Naive thymus-derived CD4-positive, alpha-beta T cell (primary cell): Measurements from ENCODE around the gene SMYD3. TPM values are rescaled to one million over a fixed set of nuclear protein-coding genes. Genes with fewer than 3 reads are reported as not detected.

Experiments used
- ATAC-seq: fragments of 150-1000 bp; cut with Tn5 transposase; 2 replicates; pipeline ENCODE4 v1.10.0; 2021; ENCODE audit warnings: mild to moderate bottlenecking, moderate library complexity
- CTCF ChIA-PET: fragments of 350-600 bp; sonication (Branson Sonifier 250); formaldehyde crosslinking; loops from one replicate; lab custom pipeline; 2021; ENCODE audit warnings: antibody characterized with exemption; lab: Charles Lee
- POLR2A ChIA-PET: fragments of 350-600 bp; sonication (Branson Sonifier 250); formaldehyde crosslinking; loops from one replicate; lab custom pipeline; 2021; ENCODE audit warnings: antibody characterized with exemption, inconsistent platforms; lab: Charles Lee
- DNase-seq, 9 donors: peaks; one replicate each; pipeline versions ENCODE4 v3.0.0 to v3.0.0-alpha.2; 2020 to 2022; ENCODE audit warnings: mixed read lengths in 1 of 9
- H3K27ac ChIP-seq: one replicate; pipeline ENCODE4 v1.7.0; 2013; ENCODE audit warnings: mild to moderate bottlenecking, low read depth, low read length, moderate library complexity
- H3K27me3 ChIP-seq, 2 donors: one replicate each; pipeline ENCODE4 v1.7.0; 2013; ENCODE audit warnings: low read length in 2 of 2, mild to moderate bottlenecking in 2 of 2, moderate library complexity in 2 of 2; ENCODE audit not compliant: control insufficient read depth in 2 of 2, insufficient read depth in 2 of 2
- H3K36me3 ChIP-seq, 3 experiments: 1 replicate in 2 of 3; 2 replicates in 1 of 3; pipeline ENCODE4 v1.7.0; 2013; ENCODE audit warnings: low read length in 3 of 3, mild to moderate bottlenecking in 3 of 3, moderate library complexity in 1 of 3; ENCODE audit not compliant: insufficient read depth in 3 of 3, control insufficient read depth in 2 of 3
- H3K4me1 ChIP-seq, 2 donors: one replicate each; pipeline ENCODE4 v1.7.0; 2013; ENCODE audit warnings: low read length in 2 of 2, mild to moderate bottlenecking in 2 of 2, moderate library complexity in 1 of 2; ENCODE audit not compliant: control insufficient read depth in 2 of 2, insufficient read depth in 2 of 2
- H3K4me3 ChIP-seq: 2 replicates; pipeline ENCODE4 v1.7.0; 2013; ENCODE audit warnings: mild to moderate bottlenecking, low read length
- H3K9me3 ChIP-seq, 3 experiments: 1 replicate in 2 of 3; 2 replicates in 1 of 3; pipeline ENCODE4 v1.7.0; 2013; ENCODE audit warnings: low read length in 3 of 3; ENCODE audit not compliant: control insufficient read depth in 2 of 3
- H3K27ac Mint-ChIP-seq, 9 donors: one replicate each; pipeline ENCODE4 v1.8.0; 2020 to 2022; ENCODE audit warnings: mixed read lengths in 9 of 9, mild to moderate bottlenecking in 8 of 9, moderate library complexity in 5 of 9, inconsistent platforms in 2 of 9
- H3K27me3 Mint-ChIP-seq, 5 donors: one replicate each; pipeline ENCODE4 v1.8.0; 2021 to 2022; ENCODE audit warnings: mixed read lengths in 5 of 5, mild to moderate bottlenecking in 1 of 5
- H3K36me3 Mint-ChIP-seq, 5 donors: one replicate each; pipeline ENCODE4 v1.8.0; 2020 to 2022; ENCODE audit warnings: mixed read lengths in 5 of 5, mild to moderate bottlenecking in 3 of 5, inconsistent platforms in 1 of 5
- H3K4me1 Mint-ChIP-seq, 7 donors: one replicate each; pipeline ENCODE4 v1.8.0; 2020 to 2022; ENCODE audit warnings: mixed read lengths in 7 of 7, mild to moderate bottlenecking in 3 of 7, inconsistent platforms in 1 of 7
- H3K4me3 Mint-ChIP-seq, 10 donors: one replicate each; pipeline ENCODE4 v1.8.0; 2020 to 2022; ENCODE audit warnings: mild to moderate bottlenecking in 10 of 10, mixed read lengths in 10 of 10, moderate library complexity in 6 of 10, inconsistent platforms in 2 of 10
- H3K9me3 Mint-ChIP-seq, 11 donors: one replicate each; pipeline ENCODE4 v1.8.0; 2020 to 2022; ENCODE audit warnings: mixed read lengths in 11 of 11, mild to moderate bottlenecking in 4 of 11, inconsistent platforms in 1 of 11, moderate library complexity in 1 of 11
- intact Hi-C, 2 donors: fragments of 100-400 bp; cut with micrococcal nuclease; formaldehyde crosslinking; loops; one replicate each; pipeline ENCODE4 v1.15.1; 2023
- polyA plus RNA-seq, 2 donors: library from polyadenylated mRNA; unstranded; fragments of 300-500 nt; fragmentation: Illumina TruSeq; gene quantifications; one replicate each; pipeline ENCODE4 v1.2.3, GENCODE V29; 2021
- total RNA-seq, 6 experiments: library from RNA in 5 of 6; stranded (reverse) in 5 of 6; gene quantifications; 1 replicate in 5 of 6; 2 replicates in 1 of 6; pipeline ENCODE4 v1.2.3 and lab custom pipeline; 2021 to 2026

SMYD3 gene
- total and polyA plus RNA-seq, 7 experiments from 2014 or later, result 19.5 to 28.6 (median 24.4) TPM

GRCh38 chr1:245768596-245768995 is 738.5 kb downstream of the SMYD3 start:
- CTCF ChIA-PET, result no interaction called here
- intact Hi-C loops, result no loop called here
- ATAC-seq (no peak), DNase-seq (no peak)
- no peak overlapping the region for H3K4me3 Mint-ChIP-seq
- Histone ChIP-seq H3K27me3 (no peaks in the 10 kb centered on the region), H3K4me1 (no peaks in the 10 kb centered on the region), H3K9me3 (no peaks in the 10 kb centered on the region), H3K27ac (no peak overlapping the region), H3K36me3 (peaks cover 0 to 6% (median 5%) of the 10 kb centered on the region in 3 experiments), H3K4me3 (no peak overlapping the region)
- H3K27me3 Mint-ChIP-seq, result no peaks in the 10 kb centered on the region
- POLR2A ChIA-PET, result no interaction called here
- peaks cover 0 to 60% (median 40%) of the 10 kb centered on the region in 5 donors for H3K36me3 Mint-ChIP-seq
- no peak overlapping the region for H3K27ac Mint-ChIP-seq
- H3K4me1 Mint-ChIP-seq, result peaks cover 0 to 5% (median 3%) of the 10 kb centered on the region in 7 donors
- H3K9me3 Mint-ChIP-seq, result peaks cover 0 to 4% (median 0%) of the 10 kb centered on the region in 11 donors

GRCh38 chr1:245765230-245766000 is 741.7 kb downstream of the SMYD3 start:
- no peak for ATAC-seq
- intact Hi-C loops, result no loop called here
- H3K27ac ChIP-seq, result no peak overlapping the region
- H3K27ac Mint-ChIP-seq, result no peak overlapping the region
- no peaks in the 10 kb centered on the region for H3K4me1 ChIP-seq
- H3K36me3 Mint-ChIP-seq, result peaks cover 1 to 83% (median 64%) of the 10 kb centered on the region in 5 donors
- H3K9me3 Mint-ChIP-seq, result peaks cover 0 to 12% (median 0%) of the 10 kb centered on the region in 11 donors
- ChIA-PET POLR2A (no interaction called here), CTCF (no interaction called here)
- peaks cover 0 to 18% (median 5%) of the 10 kb centered on the region in 3 experiments for H3K36me3 ChIP-seq
- peaks cover 0 to 5% (median 0%) of the 10 kb centered on the region in 7 donors for H3K4me1 Mint-ChIP-seq
- no peaks in the 10 kb centered on the region for H3K27me3 ChIP-seq
- H3K4me3 Mint-ChIP-seq, result no peak overlapping the region
- H3K9me3 ChIP-seq, result no peaks in the 10 kb centered on the region
- H3K27me3 Mint-ChIP-seq, result no peaks in the 10 kb centered on the region
- H3K4me3 ChIP-seq, result no peak overlapping the region
- no peak for DNase-seq

GRCh38 chr1:245763873-245764331 is 743.2 kb downstream of the SMYD3 start:
- H3K36me3 Mint-ChIP-seq, result peaks cover 1 to 86% (median 71%) of the 10 kb centered on the region in 5 donors
- ATAC-seq (no peak), DNase-seq (no peak)
- Histone ChIP-seq H3K36me3 (peaks cover 0 to 18% (median 5%) of the 10 kb centered on the region in 3 experiments), H3K4me3 (no peak overlapping the region), H3K4me1 (no peaks in the 10 kb centered on the region), H3K27me3 (no peaks in the 10 kb centered on the region), H3K9me3 (no peaks in the 10 kb centered on the region), H3K27ac (no peak overlapping the region)
- no peak overlapping the region for H3K4me3 Mint-ChIP-seq
- H3K27me3 Mint-ChIP-seq, result no peaks in the 10 kb centered on the region
- POLR2A ChIA-PET, result no interaction called here
- peaks cover 0 to 16% (median 7%) of the 10 kb centered on the region in 11 donors for H3K9me3 Mint-ChIP-seq
- CTCF ChIA-PET, result no interaction called here
- intact Hi-C loops, result no loop called here
- peaks cover 0 to 2% (median 0%) of the 10 kb centered on the region in 7 donors for H3K4me1 Mint-ChIP-seq
- no peak overlapping the region for H3K27ac Mint-ChIP-seq

GRCh38 chr1:245762396-245762910 is 744.6 kb downstream of the SMYD3 start:
- ChIA-PET POLR2A (no interaction called here), CTCF (no interaction called here)
- H3K27me3 ChIP-seq, result no peaks in the 10 kb centered on the region
- Mint-ChIP-seq H3K9me3 (peaks cover 0 to 25% (median 16%) of the 10 kb centered on the region in 11 donors), H3K4me3 (no peak overlapping the region), H3K36me3 (peaks cover 1 to 85% (median 71%) of the 10 kb centered on the region in 5 donors), H3K27me3 (no peaks in the 10 kb centered on the region), H3K27ac (no peak overlapping the region), H3K4me1 (peaks cover 0 to 5% (median 0%) of the 10 kb centered on the region in 7 donors)
- no peaks in the 10 kb centered on the region for H3K4me1 ChIP-seq
- intact Hi-C loops, result no loop called here
- H3K4me3 ChIP-seq, result no peak overlapping the region
- no peaks in the 10 kb centered on the region for H3K9me3 ChIP-seq
- ATAC-seq, result no peak
- peaks cover 0 to 18% (median 5%) of the 10 kb centered on the region in 3 experiments for H3K36me3 ChIP-seq
- no peak for DNase-seq
- H3K27ac ChIP-seq, result no peak overlapping the region

GRCh38 chr1:245760301-245760700 is 746.8 kb downstream of the SMYD3 start:
- POLR2A ChIA-PET, result no interaction called here
- H3K27ac ChIP-seq, result no peak overlapping the region
- Mint-ChIP-seq H3K27ac (no peak overlapping the region), H3K4me3 (no peak overlapping the region), H3K36me3 (peaks cover 1 to 80% (median 66%) of the 10 kb centered on the region in 5 donors), H3K4me1 (peaks cover 0 to 9% (median 2%) of the 10 kb centered on the region in 7 donors), H3K27me3 (no peaks in the 10 kb centered on the region), H3K9me3 (peaks cover 0 to 45% (median 26%) of the 10 kb centered on the region in 11 donors)
- H3K36me3 ChIP-seq, result peaks cover 0 to 18% (median 5%) of the 10 kb centered on the region in 3 experiments
- intact Hi-C loops, result no loop called here
- CTCF ChIA-PET, result no interaction called here
- DNase-seq (no peak), ATAC-seq (no peak)
- H3K9me3 ChIP-seq, result no peaks in the 10 kb centered on the region
- no peaks in the 10 kb centered on the region for H3K4me1 ChIP-seq
- no peak overlapping the region for H3K4me3 ChIP-seq
- H3K27me3 ChIP-seq, result no peaks in the 10 kb centered on the region

- no peak overlapping the region for H3K4me3 ChIP-seq
- Mint-ChIP-seq H3K36me3 (peaks cover 0 to 73% (median 61%) of the 10 kb centered on the region in 5 donors), H3K27me3 (no peaks in the 10 kb centered on the region), H3K4me1 (peaks cover 0 to 18% (median 2%) of the 10 kb centered on the region in 7 donors), H3K9me3 (peaks cover 0 to 79% (median 34%) of the 10 kb centered on the region in 11 donors), H3K27ac (no peak overlapping the region), H3K4me3 (no peak overlapping the region)
- H3K27ac ChIP-seq, result no peak overlapping the region
- no peaks in the 10 kb centered on the region for H3K4me1 ChIP-seq
- ChIA-PET POLR2A (no interaction called here), CTCF (no interaction called here)
- H3K27me3 ChIP-seq, result no peaks in the 10 kb centered on the region
- DNase-seq (no peak), ATAC-seq (no peak)
- intact Hi-C loops, result no loop called here
- H3K9me3 ChIP-seq, result no peaks in the 10 kb centered on the region
- no peaks in the 10 kb centered on the region for H3K36me3 ChIP-seq
Measured at GRCh38 chr1:245754463-245754961, 752.6 kb downstream of the SMYD3 start.
